H9 (cell line): ENCODE data around the gene GAREM2. TPM values are rescaled to one million over a fixed set of nuclear protein-coding genes. Genes with fewer than 3 reads are reported as not detected.

Experiments used
- DNase-seq: peaks from one replicate; pipeline ENCODE4 v3.0.0-alpha.2; 2017
- H2AFZ ChIP-seq: one replicate; pipeline ENCODE4 v1.6.1; 2013; ENCODE audit warnings: mild to moderate bottlenecking, low read length, control low read depth, moderate library complexity
- H2AK5ac ChIP-seq: 2 replicates; pipeline ENCODE4 v1.6.1; 2013; ENCODE audit warnings: low read length, control low read depth, mixed read lengths; ENCODE audit not compliant: insufficient read length
- H2BK120ac ChIP-seq: one replicate; pipeline ENCODE4 v1.6.1; 2013; ENCODE audit warnings: low read depth, mild to moderate bottlenecking, low read length, control low read depth, inconsistent platforms; ENCODE audit not compliant: poor library complexity, severe bottlenecking
- H2BK12ac ChIP-seq: 2 replicates; pipeline ENCODE4 v1.6.1; 2013; ENCODE audit warnings: low read length, control low read depth, mixed read lengths, low read depth; ENCODE audit not compliant: insufficient read length
- H2BK15ac ChIP-seq: 2 replicates; pipeline ENCODE4 v1.6.1; 2013; ENCODE audit warnings: low read depth, low read length, control low read depth
- H2BK20ac ChIP-seq: one replicate; pipeline ENCODE4 v1.6.1; 2013; ENCODE audit warnings: low read depth, mild to moderate bottlenecking, low read length, control low read depth, inconsistent platforms; ENCODE audit not compliant: poor library complexity, severe bottlenecking
- H2BK5ac ChIP-seq: 2 replicates; pipeline ENCODE4 v1.6.1; 2013; ENCODE audit warnings: low read length, control low read depth, mixed read lengths; ENCODE audit not compliant: insufficient read length
- H3K14ac ChIP-seq: 2 replicates; pipeline ENCODE4 v1.6.1; 2013; ENCODE audit warnings: low read length, control low read depth; ENCODE audit not compliant: insufficient read depth
- H3K18ac ChIP-seq: 2 replicates; pipeline ENCODE4 v1.6.1; 2013; ENCODE audit warnings: low read depth, mild to moderate bottlenecking, mixed read lengths, low read length, control low read depth; ENCODE audit not compliant: insufficient read length
- H3K23ac ChIP-seq: 2 replicates; pipeline ENCODE4 v1.6.1; 2013; ENCODE audit warnings: low read length, control low read depth, mixed read lengths, low read depth; ENCODE audit not compliant: insufficient read length
- H3K23me2 ChIP-seq: 2 replicates; pipeline ENCODE4 v1.6.1; 2013; ENCODE audit warnings: low read depth, mild to moderate bottlenecking, mixed read lengths, low read length, control low read depth; ENCODE audit not compliant: insufficient read length, poor library complexity, severe bottlenecking
- H3K27ac ChIP-seq: 2 replicates; pipeline ENCODE4 v1.5.1; 2013; ENCODE audit warnings: low read length, control low read depth, mixed read lengths, low read depth; ENCODE audit not compliant: insufficient read length
- H3K27me3 ChIP-seq: 2 replicates; pipeline ENCODE4 v1.6.1; 2013; ENCODE audit warnings: low read length, control low read depth, inconsistent platforms; ENCODE audit not compliant: insufficient read depth
- H3K4ac ChIP-seq: 2 replicates; pipeline ENCODE4 v1.6.1; 2013; ENCODE audit warnings: low read depth, mild to moderate bottlenecking, control low read depth, inconsistent platforms, low read length, moderate library complexity
- H3K4me1 ChIP-seq: 2 replicates; pipeline ENCODE4 v1.6.1; 2013; ENCODE audit warnings: low read length, control low read depth, inconsistent platforms; ENCODE audit not compliant: insufficient read depth
- H3K4me2 ChIP-seq: 2 replicates; pipeline ENCODE4 v1.6.1; 2013; ENCODE audit warnings: low read length, control low read depth, mixed read lengths; ENCODE audit not compliant: insufficient read length, insufficient read depth
- H3K56ac ChIP-seq: 2 replicates; pipeline ENCODE4 v1.6.1; 2013; ENCODE audit warnings: low read depth, mild to moderate bottlenecking, mixed read lengths, low read length, control low read depth; ENCODE audit not compliant: insufficient read length
- H3K79me1 ChIP-seq: 2 replicates; pipeline ENCODE4 v1.6.1; 2013; ENCODE audit warnings: low read depth, mild to moderate bottlenecking, moderate library complexity, low read length, control low read depth, inconsistent platforms; ENCODE audit not compliant: insufficient read depth, poor library complexity, severe bottlenecking
- H3K79me2 ChIP-seq: 2 replicates; pipeline ENCODE4 v1.6.1; 2013; ENCODE audit warnings: low read length, control low read depth, inconsistent platforms; ENCODE audit not compliant: insufficient read depth
- H3K9ac ChIP-seq: 2 replicates; pipeline ENCODE4 v1.6.1; 2013; ENCODE audit warnings: low read length, control low read depth, mixed read lengths; ENCODE audit not compliant: insufficient read length; ENCODE audit errors: extremely low read depth
- H3K9me3 ChIP-seq: one replicate; pipeline ENCODE4 v1.6.1; 2013; ENCODE audit warnings: low read depth, low read length, inconsistent platforms; ENCODE audit not compliant: control insufficient read depth
- H3T11ph ChIP-seq: one replicate; pipeline ENCODE4 v1.6.1; 2013; ENCODE audit warnings: mild to moderate bottlenecking, low read length, control low read depth, inconsistent platforms
- H4K20me1 ChIP-seq: one replicate; pipeline ENCODE4 v1.6.1; 2013; ENCODE audit not compliant: control insufficient read depth, insufficient read length, insufficient read depth
- H4K5ac ChIP-seq: 2 replicates; pipeline ENCODE4 v1.6.1; 2013; ENCODE audit warnings: low read depth, mild to moderate bottlenecking, mixed read lengths, low read length, control low read depth; ENCODE audit not compliant: insufficient read length
- H4K8ac ChIP-seq: replicated peaks from 2 replicates; pipeline ENCODE4 v1.6.1; 2013; ENCODE audit warnings: low read length, control low read depth, mixed read lengths, low read depth; ENCODE audit not compliant: insufficient read length
- H4K91ac ChIP-seq: 2 replicates; pipeline ENCODE4 v1.6.1; 2013; ENCODE audit warnings: low read depth, mild to moderate bottlenecking, moderate library complexity, mixed read lengths, low read length, control low read depth; ENCODE audit not compliant: insufficient read length
- H3K27ac Mint-ChIP-seq, 3 experiments: 2 replicates in 2 of 3; 3 replicates in 1 of 3; pipeline ENCODE4 v1.8.0; 2020 to 2021; ENCODE audit warnings: mixed read lengths in 3 of 3, mild to moderate bottlenecking in 1 of 3, moderate library complexity in 1 of 3
- H3K27me3 Mint-ChIP-seq: 2 replicates; pipeline ENCODE4 v1.8.0; 2021; ENCODE audit warnings: low read depth, mild to moderate bottlenecking, moderate library complexity, mixed read lengths
- H3K36me3 Mint-ChIP-seq, 3 experiments: 2 replicates in 2 of 3; 3 replicates in 1 of 3; pipeline ENCODE4 v1.8.0; 2020 to 2021; ENCODE audit warnings: low read depth in 3 of 3, mixed read lengths in 3 of 3; ENCODE audit not compliant: insufficient read depth in 1 of 3
- H3K4me1 Mint-ChIP-seq, 2 experiments: 2 replicates each; pipeline ENCODE4 v1.8.0; 2020; ENCODE audit warnings: mixed read lengths in 2 of 2
- H3K4me3 Mint-ChIP-seq, 2 experiments: 2 replicates in 1 of 2; 3 replicates in 1 of 2; pipeline ENCODE4 v1.8.0; 2020 to 2021; ENCODE audit warnings: mild to moderate bottlenecking in 2 of 2, mixed read lengths in 2 of 2, moderate library complexity in 1 of 2
- H3K9me3 Mint-ChIP-seq, 2 experiments: 2 replicates in 1 of 2; 3 replicates in 1 of 2; pipeline ENCODE4 v1.8.0; 2020; ENCODE audit warnings: mild to moderate bottlenecking in 2 of 2, mixed read lengths in 2 of 2, moderate library complexity in 1 of 2
- CTCF ChIP-seq: fragments of 200-600 bp; sonication (generic); conservative IDR thresholded peaks from 3 replicates; pipeline ENCODE4 v1.8.0; 2021; ENCODE audit warnings: antibody characterized with exemption, mild to moderate bottlenecking
- WGBS: extraction: QIAGEN DNeasy Blood & Tissue Kit; methylation state at CpG from one replicate; pipeline ENCODE4 v1.1.7; 2013; ENCODE audit warnings: missing lambda C conversion rate, low lambda C conversion rate, mixed read lengths; ENCODE audit not compliant: insufficient read length; ENCODE audit errors: extremely low coverage; 5-methylcytosine and 5-hydroxymethylcytosine counted together
- total RNA-seq: library from RNA; stranded (reverse); gene quantifications from 2 replicates; pipeline ENCODE4 v1.2.1, GENCODE V29; 2021

Gene GAREM2
- total RNA-seq, 1 experiment from 2014 or later: 14.4 TPM

GRCh38 chr2:26184121-26184520, 11.2 kb downstream of the GAREM2 start:
- no peaks in the 10 kb centered on the region for H3K79me2 ChIP-seq

More at GRCh38 chr2:26184121-26184520, 11.2 kb downstream of the GAREM2 start:
- no peaks in the 10 kb centered on the region for H3K9me3 ChIP-seq
- no peak overlapping the region for H2BK120ac ChIP-seq
- DNase-seq: no peak
- H2BK5ac ChIP-seq: no peak overlapping the region
- peaks cover 38% of the 10 kb centered on the region for H3K27me3 Mint-ChIP-seq
- no peaks in the 10 kb centered on the region for H3K79me1 ChIP-seq
- no peak overlapping the region for H3K56ac ChIP-seq
- no peak overlapping the region for H2AK5ac ChIP-seq
- H3K4me3 Mint-ChIP-seq: peak overlapping the region; percentile 33 to 61; a peak in 4 of 5 replicates
- H3K9me3 Mint-ChIP-seq: no peaks in the 10 kb centered on the region; a peak in 1 of 5 replicates
- H4K5ac ChIP-seq: no peak overlapping the region
- no peak overlapping the region; the same call in 1 of the 2 replicates for H3K14ac ChIP-seq
- H3K4me1 Mint-ChIP-seq: peaks cover 30 to 39% of the 10 kb centered on the region in 2 experiments
- peaks cover 23 to 31% (median 24%) of the 10 kb centered on the region in 3 experiments for H3K36me3 Mint-ChIP-seq
- H3K23me2 ChIP-seq: peaks cover 5% of the 10 kb centered on the region
- no peak for TF ChIP-seq CTCF
- H2AFZ ChIP-seq: no peak overlapping the region
- no peak overlapping the region for H2BK20ac ChIP-seq
- no peak overlapping the region for H2BK12ac ChIP-seq
- no peak overlapping the region for H3K27ac ChIP-seq
- H3K9ac ChIP-seq: no peak overlapping the region
- no peak overlapping the region for H3T11ph ChIP-seq
- H2BK15ac ChIP-seq: no peak overlapping the region
- no peaks in the 10 kb centered on the region for H3K27me3 ChIP-seq
- H3K18ac ChIP-seq: no peak overlapping the region
- no CpG with 5 or more reads among the region's 34 CpGs for WGBS
- no peak overlapping the region for H3K23ac ChIP-seq
- H3K4me2 ChIP-seq: peak overlapping the region; percentile 4
- H3K27ac Mint-ChIP-seq: no peak overlapping the region; a peak in 1 of 7 replicates
- H3K4ac ChIP-seq: no peak overlapping the region
- no peak overlapping the region for H4K8ac ChIP-seq
- no peaks in the 10 kb centered on the region for H3K4me1 ChIP-seq
- no peak overlapping the region for H4K91ac ChIP-seq
- H4K20me1 ChIP-seq: no peaks in the 10 kb centered on the region
